Activated CD4-positive, alpha-beta T cell treated with anti-CD3 and anti-CD28 coated beads, Interleukin-2, Interleukin-4, amounts not matched to agents 100 ng/mL and 50 ng/mL, durations not matched to agents 16 hours and 8 hours (primary cell): ENCODE data around the gene THSD7A.

Experiments
- DNase-seq: peaks from one replicate; pipeline ENCODE4 v3.0.0-alpha.2; 2020; ENCODE audit warnings: low spot score

The THSD7A gene

GRCh38 chr7:11817111-11817740, 14.8 kb downstream of the THSD7A start:
- no peak for DNase-seq

DNA sequence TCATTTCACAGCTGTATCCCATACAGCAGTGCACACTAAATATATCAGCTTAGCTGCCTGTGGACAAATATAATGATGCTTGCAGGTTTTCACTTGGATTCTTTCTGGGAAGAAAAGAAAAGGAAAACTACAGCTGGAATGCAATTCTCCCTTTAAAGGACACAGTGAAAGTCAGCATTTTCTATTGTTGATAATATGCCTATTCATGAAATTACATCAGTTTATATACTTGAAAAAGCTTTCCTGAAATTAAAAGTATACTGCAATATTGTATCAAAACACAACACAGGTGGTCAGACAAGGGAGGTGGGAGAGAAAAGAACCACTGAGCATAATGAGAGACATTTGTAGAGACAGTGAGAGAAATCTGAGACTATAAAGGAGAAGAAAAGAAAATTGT, 20.3 kb downstream of the THSD7A start:
- no peak for DNase-seq

DNA sequence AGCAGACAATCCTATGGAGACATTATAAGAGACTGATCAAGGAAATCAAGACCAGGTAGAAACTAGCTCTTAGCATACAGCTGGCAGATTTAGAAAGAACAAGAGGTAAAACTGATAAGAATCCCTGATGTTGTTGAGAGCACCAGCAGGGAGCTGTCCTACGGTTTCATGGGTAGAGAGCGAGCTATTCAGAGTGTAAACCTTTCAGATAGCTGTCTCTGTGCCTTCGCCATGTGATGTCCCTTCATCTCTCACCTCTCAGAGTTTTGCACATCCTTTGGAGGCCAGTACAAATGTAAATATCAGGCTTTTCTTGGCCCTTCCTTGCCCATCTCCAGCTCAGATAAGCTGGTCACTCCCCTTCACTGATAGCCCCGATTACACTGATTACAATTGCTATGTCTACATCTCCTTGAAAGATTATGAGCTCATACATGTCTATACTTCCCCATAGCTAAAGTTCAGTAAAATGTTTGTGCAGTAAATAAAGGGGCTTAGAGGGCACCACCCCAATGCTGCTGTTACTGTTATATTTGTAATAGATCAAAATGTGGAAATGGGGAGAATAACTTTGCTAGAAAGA, 21.9 kb downstream of the THSD7A start:
- DNase-seq: no peak

GRCh38 chr7:11807000-11807399, 25.0 kb downstream of the THSD7A start:
- no peak for DNase-seq

DNA sequence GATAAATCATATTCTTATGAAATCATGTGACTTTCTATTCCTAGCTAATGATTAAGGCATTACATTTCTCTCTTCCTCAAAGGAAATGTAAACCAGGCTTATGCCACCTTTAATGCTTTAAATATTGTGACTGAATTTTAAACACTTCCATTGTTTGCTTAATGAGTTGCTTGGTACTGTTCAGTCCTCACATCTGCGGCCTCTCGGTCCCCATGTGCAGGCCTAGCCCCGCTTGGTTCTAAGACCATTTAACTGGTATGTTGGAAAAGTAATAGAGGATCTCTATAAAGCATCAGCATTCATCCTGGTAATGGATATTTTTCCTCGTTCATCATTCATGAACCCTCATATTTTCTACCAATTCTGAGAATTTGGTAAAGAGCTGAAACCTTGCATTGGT, 27.4 kb downstream of the THSD7A start:
- DNase-seq: no peak

- no peak for DNase-seq
Measured at GRCh38 chr7:11795231-11795630, 36.8 kb downstream of the THSD7A start.

DNA sequence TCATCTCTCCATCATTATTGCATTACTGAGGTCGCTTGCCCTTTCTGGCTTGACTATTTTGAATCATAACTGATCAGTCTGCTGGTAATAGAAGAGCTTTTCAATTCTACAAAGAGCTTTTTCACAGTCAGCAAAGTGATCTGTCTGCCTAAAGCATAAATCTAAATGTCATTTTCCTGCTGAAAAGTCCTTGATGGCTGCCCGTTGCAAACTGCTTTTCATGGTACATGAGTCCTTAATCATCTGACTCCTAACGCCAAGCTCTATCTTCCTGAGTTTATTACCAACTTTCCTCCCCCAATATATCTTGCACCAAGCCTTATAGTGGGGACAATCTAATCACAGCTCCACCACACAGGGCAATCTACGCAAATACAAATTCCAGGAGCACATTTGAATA, 39.8 kb downstream of the THSD7A start:
- DNase-seq: no peak

GRCh38 chr7:11788568-11788967, 43.4 kb downstream of the THSD7A start:
- no peak for DNase-seq

DNA sequence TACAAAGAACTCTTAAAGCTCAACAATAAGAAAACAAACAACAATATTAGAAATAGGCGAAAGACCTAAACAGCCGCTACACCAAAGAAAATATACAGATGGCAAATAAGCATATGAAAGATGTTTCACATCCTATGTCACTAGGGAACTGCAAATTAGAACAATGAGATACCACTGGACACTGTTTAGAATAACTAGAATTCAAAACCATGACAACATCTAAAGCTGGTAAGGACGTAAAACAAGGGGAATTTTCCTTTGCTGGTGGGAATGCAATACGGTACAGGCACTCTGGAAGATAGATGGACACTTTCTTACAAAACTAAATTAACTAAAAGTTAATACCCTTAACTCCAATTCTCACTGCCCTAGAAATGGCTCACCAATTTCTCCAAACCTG, 44.5 kb downstream of the THSD7A start:
- DNase-seq: no peak

- no peak for DNase-seq
Measured at GRCh38 chr7:11786186-11786585, 45.8 kb downstream of the THSD7A start.

DNA sequence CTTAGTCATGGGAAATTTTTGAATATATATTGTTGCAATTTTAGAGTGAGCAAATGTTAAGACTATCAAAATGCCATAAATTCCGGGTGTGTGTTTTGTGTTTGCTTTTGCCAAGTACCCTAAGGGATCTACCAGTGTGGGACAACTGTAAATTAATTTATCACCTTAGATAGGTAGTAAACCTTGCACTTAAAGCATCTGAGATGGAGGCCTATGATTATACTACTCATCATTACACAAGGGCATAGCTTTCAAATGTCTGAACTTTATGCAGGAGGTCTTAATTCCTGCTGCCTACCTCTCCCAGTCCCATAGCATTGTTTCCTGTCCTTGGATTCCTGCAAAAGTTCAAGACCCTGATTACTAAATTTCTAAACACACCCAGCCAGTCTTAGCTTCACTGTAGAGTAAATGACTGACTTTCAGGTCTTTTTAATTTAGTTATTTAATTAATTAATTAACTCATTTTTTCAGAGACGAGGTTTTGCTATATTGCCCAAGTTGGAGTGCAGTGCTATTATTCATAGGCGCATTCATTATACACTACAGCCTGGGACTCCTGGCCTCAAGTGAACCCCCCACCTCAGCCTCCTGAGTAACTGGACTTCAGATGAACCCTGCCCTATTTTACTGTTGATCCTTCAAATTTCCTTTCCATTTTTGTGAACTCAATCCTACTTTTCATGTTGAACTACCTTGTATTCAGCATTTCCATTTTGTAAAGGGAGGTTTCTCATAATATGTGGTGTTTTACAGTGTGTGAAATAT, 47.0 kb downstream of the THSD7A start:
- DNase-seq: no peak

DNA sequence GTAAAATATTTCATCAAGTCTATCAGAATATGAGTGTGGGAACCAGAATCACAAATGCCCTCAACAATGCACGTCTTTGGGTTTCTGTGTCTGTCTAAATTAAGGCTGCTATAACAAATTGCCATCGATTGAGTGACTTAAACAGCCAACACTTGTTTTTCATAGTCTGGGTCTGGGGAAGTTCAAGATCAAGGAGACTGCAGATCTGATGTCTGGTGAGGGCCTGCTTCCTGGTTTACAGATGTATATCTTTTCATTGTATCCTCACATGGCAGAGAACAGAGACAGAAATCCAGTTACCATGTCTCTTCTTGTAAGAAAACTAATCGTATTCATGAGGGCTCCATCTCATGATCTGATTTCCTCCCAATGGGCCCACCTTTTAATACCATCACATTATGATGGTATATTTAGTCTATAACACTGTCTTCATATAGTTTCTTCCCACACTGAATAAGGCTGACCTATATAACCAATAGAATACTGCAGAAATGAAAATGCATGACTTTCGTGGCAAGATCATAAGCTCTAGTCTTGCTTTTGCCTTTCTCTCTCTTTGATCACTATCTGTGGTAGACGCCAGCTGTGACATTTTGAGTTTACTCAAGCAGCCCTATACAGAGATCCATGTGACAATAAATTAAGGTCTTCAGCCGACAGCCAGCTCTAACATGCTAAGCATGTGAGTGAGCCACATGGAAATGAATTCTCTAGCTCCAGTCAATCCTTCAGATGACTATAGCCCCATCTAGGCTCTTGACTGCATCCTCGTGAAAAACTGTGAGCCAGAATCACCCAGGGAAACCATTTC, 51.9 kb downstream of the THSD7A start:
- DNase-seq: no peak

DNA sequence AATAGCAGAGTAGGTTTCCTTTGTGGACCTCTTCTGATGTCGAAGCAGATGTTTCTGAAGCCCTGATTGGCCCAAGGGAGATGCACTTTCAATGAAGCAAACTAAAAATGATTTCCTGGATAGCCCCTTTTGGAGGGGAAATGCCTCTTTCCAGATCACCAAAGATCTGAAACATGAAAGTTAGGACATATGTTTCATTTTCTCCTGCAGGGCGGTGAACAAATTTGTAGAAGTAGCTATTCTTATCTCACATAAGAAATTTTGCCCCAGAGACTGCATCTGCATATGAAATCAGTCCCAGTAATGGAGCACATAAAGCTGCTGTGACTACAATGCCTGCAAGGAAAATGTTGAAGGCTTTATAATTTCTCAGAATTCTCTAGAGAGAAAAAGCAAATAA, 56.0 kb downstream of the THSD7A start:
- no peak for DNase-seq

GRCh38 chr7:11775401-11775800, 56.6 kb downstream of the THSD7A start:
- DNase-seq: no peak

DNA sequence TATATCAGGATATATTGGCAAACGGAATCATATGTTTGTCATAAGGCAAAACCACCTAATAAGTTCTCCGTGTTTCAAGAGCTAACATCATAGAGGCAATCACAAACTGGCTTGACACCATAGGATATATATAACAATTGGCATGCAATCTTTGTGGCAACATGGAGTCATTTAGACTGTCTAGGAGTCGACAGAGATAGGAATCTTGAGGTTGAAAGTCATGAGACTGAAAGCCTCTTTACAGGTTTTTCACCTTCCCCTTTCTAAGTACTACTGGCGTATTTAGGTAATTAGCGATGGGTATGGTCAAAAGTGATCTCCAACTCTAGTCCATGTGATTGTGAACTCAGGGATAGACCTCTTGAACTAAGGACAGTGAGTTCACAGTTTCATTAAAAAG, 63.7 kb downstream of the THSD7A start:
- DNase-seq: no peak

DNA sequence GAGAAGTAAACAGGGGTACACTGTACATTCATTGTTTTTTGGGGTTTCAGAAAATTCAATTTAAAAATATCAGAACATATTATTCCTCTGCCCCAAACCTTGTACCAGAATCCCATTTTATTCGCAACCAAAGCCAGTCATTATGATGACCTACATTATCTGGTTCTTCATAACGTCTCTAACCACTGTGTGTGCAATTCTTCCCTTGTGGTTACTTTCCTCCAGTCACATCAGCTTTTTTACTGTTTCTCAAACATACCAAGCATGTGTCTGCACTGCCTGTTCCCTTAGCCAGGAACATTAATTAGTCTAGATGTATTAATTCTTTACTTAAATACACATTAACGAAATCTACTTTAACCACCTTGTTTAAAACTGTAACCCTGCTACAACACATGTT, 64.8 kb downstream of the THSD7A start:
- DNase-seq: no peak

DNA sequence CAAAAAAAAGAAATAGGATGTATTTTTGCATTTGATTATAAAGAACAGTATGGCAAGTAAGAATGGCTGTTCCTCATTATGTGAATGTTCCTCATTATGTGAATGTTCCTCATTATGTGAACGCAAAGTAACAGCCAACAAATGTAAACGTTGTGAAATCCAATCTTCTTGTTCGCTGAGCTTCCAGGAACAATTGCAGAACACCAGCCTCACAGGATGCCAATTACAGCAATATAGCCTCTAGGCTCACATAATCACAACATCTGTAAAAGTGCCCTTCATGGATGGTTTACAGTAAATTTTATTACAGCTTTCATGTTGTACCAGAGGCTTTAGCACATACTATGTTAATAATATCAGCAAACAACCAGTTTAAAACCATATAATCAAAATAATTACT, 71.6 kb downstream of the THSD7A start:
- DNase-seq: no peak

DNA sequence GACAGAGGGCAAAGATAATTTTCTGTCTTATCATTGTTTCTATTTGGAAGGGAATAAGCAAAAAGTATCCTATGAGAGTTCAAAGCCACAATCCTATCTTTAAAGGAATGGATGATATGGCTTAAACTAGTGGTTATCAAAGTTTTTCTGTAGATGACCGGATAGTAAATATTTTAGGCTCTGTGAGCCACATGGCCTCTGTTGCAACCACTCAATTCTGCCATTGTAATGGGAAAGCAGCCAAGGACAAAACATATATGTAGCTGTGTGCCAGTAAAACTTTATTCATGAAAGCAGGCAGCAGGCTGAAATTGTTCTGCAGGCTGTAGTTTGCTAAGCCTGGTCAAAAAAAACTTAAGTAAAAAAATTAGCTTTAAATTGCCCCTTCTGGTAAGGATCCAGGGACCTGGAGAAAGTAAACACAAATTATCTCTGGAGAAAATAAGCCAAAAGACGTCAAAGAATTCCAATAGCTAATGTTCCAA, 73.3 kb downstream of the THSD7A start:
- no peak for DNase-seq

- DNase-seq: no peak
Measured at GRCh38 chr7:11757153-11757552, 74.8 kb downstream of the THSD7A start.

- no peak for DNase-seq
Measured at GRCh38 chr7:11754933-11755332, 77.1 kb downstream of the THSD7A start.

- DNase-seq: no peak
Measured at GRCh38 chr7:11754123-11754522, 77.9 kb downstream of the THSD7A start.

DNA sequence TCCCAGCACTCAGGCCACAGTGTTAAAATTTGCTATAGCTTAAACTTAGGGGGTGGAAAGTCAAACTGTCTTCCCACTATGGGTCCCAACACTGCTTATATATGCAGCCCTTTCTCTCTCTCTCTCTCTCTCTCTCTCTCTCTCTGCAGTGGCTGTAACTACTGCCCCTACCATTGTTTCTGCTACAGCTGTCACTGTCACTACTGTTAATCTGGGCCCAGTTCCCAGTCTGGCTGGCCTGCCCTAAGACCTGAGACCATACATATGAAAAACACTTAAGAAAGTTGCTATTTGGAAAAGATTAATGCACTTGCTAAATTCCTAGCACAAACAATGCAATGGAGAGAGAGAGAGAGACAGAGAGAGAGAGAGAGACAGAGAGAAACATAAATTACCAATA, 78.6 kb downstream of the THSD7A start:
- no peak for DNase-seq
